HCT116 (cell line): ENCODE data around the gene PLK5. TPM values are rescaled to one million over a fixed set of nuclear protein-coding genes. Genes with fewer than 3 reads are reported as not detected.

Experiments used
- ATAC-seq: fragments of 200-7000 bp; cut with Tn5 transposase; 2 replicates; pipeline ENCODE4 v1.9.1; 2020; ENCODE audit warnings: mild to moderate bottlenecking, moderate library complexity
- BruUV-seq: library from RNA; stranded (reverse); fragments of 400-500 nt; replicated peaks from 2 replicates; lab custom pipeline; 2021; lab: Mats Ljungman, UMichigan
- CTCF ChIA-PET: fragments of 300-600 bp; sonication (Branson Sonifier 250); formaldehyde crosslinking; loops from one replicate; lab custom pipeline; 2021; ENCODE audit warnings: antibody characterized with exemption; lab: Charles Lee
- POLR2A ChIA-PET: fragments of 300-600, 350-600 bp; sonication (Branson Sonifier 250); formaldehyde crosslinking; loops from one replicate; lab custom pipeline; 2021; ENCODE audit warnings: antibody characterized with exemption; lab: Charles Lee
- RAD21 ChIA-PET, 2 experiments: fragments of 300-600 bp; sonication (Branson Sonifier 250); formaldehyde crosslinking; loops; one replicate each; lab custom pipeline; 2023; ENCODE audit warnings: low total read pairs in 2 of 2; ENCODE audit not compliant: uncharacterized antibody in 2 of 2, unreplicated experiment in 2 of 2, low non-redundant PET in 1 of 2; lab: Charles Lee
- DNase-seq: peaks from one replicate; pipeline ENCODE4 v3.0.0-alpha.2; 2010; ENCODE audit warnings: low read depth, low spot score
- H2AFZ ChIP-seq: fragments of 200-600 bp; shearing (Covaris generic), sonication (generic); 2 replicates; pipeline ENCODE4 v1.6.1; 2017; ENCODE audit warnings: low read depth, mixed run types, mixed read lengths, antibody characterized with exemption, low read length; ENCODE audit not compliant: poor library complexity, severe bottlenecking
- H3K27ac ChIP-seq: 2 replicates; pipeline ENCODE4 v1.5.1; 2012; ENCODE audit warnings: low read depth, low read length
- H3K27me3 ChIP-seq: fragments of 200-600 bp; sonication (generic); 2 replicates; pipeline ENCODE4 v1.6.1; 2016; ENCODE audit warnings: mixed run types, low read length, mixed read lengths; ENCODE audit not compliant: insufficient read depth
- H3K36me3 ChIP-seq, 2 experiments: fragments of 200-500 bp in 1 of 2; fragments of 200-600 bp in 1 of 2; sonication (Bioruptor generic) in 1 of 2; sonication (generic) in 1 of 2; 2 replicates each; pipeline versions ENCODE4 v1.5.1 to v1.6.1; 2014 to 2016; ENCODE audit warnings: low read length in 2 of 2, inconsistent platforms in 1 of 2, mixed read lengths in 1 of 2, mixed run types in 1 of 2; ENCODE audit not compliant: insufficient read depth in 2 of 2, control insufficient read depth in 1 of 2
- H3K4me1 ChIP-seq, 2 experiments: fragments of 200-600 bp in 1 of 2; sonication (generic) in 1 of 2; 2 replicates each; pipeline versions ENCODE4 v1.5.1 to v1.6.1; 2012 to 2017; ENCODE audit warnings: low read length in 2 of 2, inconsistent platforms in 1 of 2, mild to moderate bottlenecking in 1 of 2, mixed read lengths in 1 of 2, mixed run types in 1 of 2, moderate library complexity in 1 of 2; ENCODE audit not compliant: insufficient read depth in 2 of 2, control insufficient read depth in 1 of 2
- H3K4me2 ChIP-seq: fragments of 200-600 bp; sonication (generic); 2 replicates; pipeline ENCODE4 v1.6.1; 2017; ENCODE audit warnings: mixed run types, low read length, mixed read lengths
- H3K4me3 ChIP-seq, 2 experiments: fragments of 200-600 bp in 1 of 2; sonication (generic) in 1 of 2; replicated peaks in 1 of 2; 2 replicates each; pipeline ENCODE4 v1.5.1; 2011 to 2016; ENCODE audit warnings: low read length in 2 of 2, control low read depth in 1 of 2, low read depth in 1 of 2, mild to moderate bottlenecking in 1 of 2, mixed read lengths in 1 of 2, mixed run types in 1 of 2
- H3K79me2 ChIP-seq: fragments of 200-600 bp; sonication (generic); 2 replicates; pipeline ENCODE4 v1.6.1; 2017; ENCODE audit warnings: mild to moderate bottlenecking, mixed run types, low read length, moderate library complexity, mixed read lengths; ENCODE audit not compliant: insufficient read depth
- H3K9ac ChIP-seq: fragments of 200-600 bp; sonication (generic); 2 replicates; pipeline ENCODE4 v1.6.1; 2016; ENCODE audit warnings: low read length, mixed read lengths
- H3K9me2 ChIP-seq: fragments of 200-600 bp; sonication (generic), shearing (Covaris generic); 2 replicates; pipeline ENCODE4 v1.6.1; 2017; ENCODE audit warnings: mixed run types, mild to moderate bottlenecking, moderate library complexity; ENCODE audit not compliant: insufficient read depth
- H3K9me3 ChIP-seq, 2 experiments: fragments of 200-500 bp in 1 of 2; fragments of 200-600 bp in 1 of 2; sonication (Bioruptor generic) in 1 of 2; sonication (generic) in 1 of 2; 2 replicates each; pipeline ENCODE4 v1.6.1; 2014 to 2017; ENCODE audit warnings: low read length in 2 of 2, mixed read lengths in 2 of 2, inconsistent platforms in 1 of 2, low read depth in 1 of 2, mild to moderate bottlenecking in 1 of 2, mixed run types in 1 of 2, moderate library complexity in 1 of 2; ENCODE audit not compliant: control insufficient read depth in 1 of 2, insufficient read depth in 1 of 2
- H4K20me1 ChIP-seq: fragments of 200-600 bp; sonication (generic), shearing (Covaris generic); 2 replicates; pipeline ENCODE4 v1.6.1; 2017; ENCODE audit warnings: mixed run types, mild to moderate bottlenecking, moderate library complexity; ENCODE audit not compliant: insufficient read depth
- CBX3 ChIP-seq: IDR thresholded peaks from 2 replicates; pipeline ENCODE4 v1.6.1; 2012; ENCODE audit warnings: low read depth
- EGR1 ChIP-seq: IDR thresholded peaks from 2 replicates; pipeline ENCODE4 v1.6.1; 2012; ENCODE audit warnings: low read depth
- ELF1 ChIP-seq: IDR thresholded peaks from 2 replicates; pipeline ENCODE4 v1.6.1; 2012; ENCODE audit warnings: low read depth, borderline replicate concordance
- JUND ChIP-seq: IDR thresholded peaks from 2 replicates; pipeline ENCODE4 v1.6.1; 2012
- POLR2A ChIP-seq: IDR thresholded peaks from 2 replicates; pipeline ENCODE4 v1.7.0; 2011; ENCODE audit warnings: borderline replicate concordance; ENCODE audit not compliant: insufficient read depth, insufficient read length; ENCODE audit errors: extremely low read depth
- RAD21 ChIP-seq: IDR thresholded peaks from 2 replicates; pipeline ENCODE4 v1.6.1; 2012; ENCODE audit warnings: low read depth, mild to moderate bottlenecking
- SIN3A ChIP-seq: IDR thresholded peaks from 2 replicates; pipeline ENCODE4 v1.6.1; 2012; ENCODE audit warnings: low read depth
- SP1 ChIP-seq: IDR thresholded peaks from 2 replicates; pipeline ENCODE4 v1.6.1; 2012; ENCODE audit warnings: low read depth
- SRF ChIP-seq: IDR thresholded peaks from 2 replicates; pipeline ENCODE4 v1.6.1; 2012; ENCODE audit warnings: low read depth
- YY1 ChIP-seq: IDR thresholded peaks from 2 replicates; pipeline ENCODE4 v1.6.1; 2011; ENCODE audit warnings: low read length, low read depth, moderate library complexity, mild to moderate bottlenecking; ENCODE audit not compliant: insufficient replicate concordance; ENCODE audit errors: extremely low read depth
- ZFX ChIP-seq: fragments of 450-650 bp; IDR thresholded peaks from 2 replicates; pipeline ENCODE4 v1.6.1; 2017
- ZNF274 ChIP-seq: fragments of 200-500 bp; sonication (Bioruptor generic); IDR thresholded peaks from 2 replicates; pipeline ENCODE4 v1.6.1; 2014; ENCODE audit warnings: mild to moderate bottlenecking, low read depth, low read length, inconsistent platforms
- intact Hi-C: fragments of 100-400 bp; cut with micrococcal nuclease; formaldehyde crosslinking; loops from 2 replicates; pipeline ENCODE4 v1.10.0; 2022
- total RNA-seq: library from RNA; stranded (reverse); gene quantifications from one replicate; pipeline ENCODE4 v1.2.1, GENCODE V29; 2021; ENCODE audit not compliant: unreplicated experiment
- TF ChIP-seq, protein P1 (sequence below): IDR thresholded peaks from 2 replicates; pipeline ENCODE4 v1.6.1; 2012
- TF ChIP-seq, protein P2 (sequence below): IDR thresholded peaks from 2 replicates; pipeline ENCODE4 v1.6.1; 2012; ENCODE audit warnings: low read depth
- TF ChIP-seq, protein P3 (sequence below), 3 experiments: fragments of 200-600 bp in 1 of 3; sonication (generic) in 1 of 3; IDR thresholded peaks in 2 of 3; conservative IDR thresholded peaks in 1 of 3; 2 replicates each; pipeline ENCODE4 v1.5.1; 2012 to 2017; ENCODE audit warnings: low read depth in 2 of 3, low read length in 2 of 3, antibody characterized with exemption in 1 of 3, borderline replicate concordance in 1 of 3, control low read depth in 1 of 3, mild to moderate bottlenecking in 1 of 3, mixed read lengths in 1 of 3, mixed run types in 1 of 3, moderate library complexity in 1 of 3; ENCODE audit not compliant: insufficient read depth in 1 of 3

PLK5 gene
- total RNA-seq, 1 experiment from 2014 or later = not detected

DNA sequence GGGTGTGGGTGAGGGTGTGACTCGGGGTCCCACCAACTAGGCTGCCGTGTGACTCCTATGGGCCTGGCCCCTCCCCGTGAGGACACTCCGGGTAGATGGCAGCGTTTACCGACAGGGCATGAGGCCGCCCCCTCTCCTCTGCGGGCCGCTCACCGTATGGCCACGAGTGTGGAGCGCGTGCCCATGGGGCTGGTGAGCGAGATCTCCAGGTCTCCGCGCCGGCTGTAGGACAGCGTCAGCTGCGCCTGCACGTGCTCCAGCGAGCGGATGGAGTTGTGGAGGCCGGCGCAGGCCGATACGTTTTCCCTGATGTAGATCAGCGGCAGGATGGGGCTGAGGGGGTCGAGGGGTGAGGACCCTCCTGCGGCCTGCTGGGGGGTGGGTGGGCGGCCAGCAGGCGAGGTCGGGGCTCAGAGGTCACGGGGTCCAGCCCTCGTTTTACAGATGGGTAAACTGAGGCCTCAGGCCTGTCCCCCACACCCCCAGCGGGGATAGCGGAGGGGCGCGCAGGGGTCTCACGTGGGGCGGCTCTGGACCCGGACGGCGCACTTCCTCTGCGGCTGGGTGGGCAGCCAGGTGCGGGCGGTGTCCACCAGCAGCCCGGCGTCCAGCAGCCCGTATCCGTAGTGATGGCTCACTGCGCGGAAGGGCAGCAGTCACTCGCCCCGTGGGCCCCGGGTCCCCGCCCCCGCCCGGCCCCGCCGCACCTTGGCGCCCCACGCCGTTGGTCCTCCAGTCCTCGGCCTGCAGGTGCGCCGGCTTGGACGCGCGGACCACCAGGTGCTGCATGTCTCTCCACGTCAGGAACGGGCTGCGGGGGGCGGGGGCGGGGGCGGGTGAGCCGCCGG lies 40.5 kb upstream of the PLK5 start:
- no TSS peak for BruUV-seq

More for the DNA sequence above, 40.5 kb upstream of the PLK5 start:
- Histone ChIP-seq H3K27me3 (no peaks in the 10 kb centered on the region), H3K9me2 (no peaks in the 10 kb centered on the region)
- POLR2A ChIA-PET = no interaction called here
- TF ChIP-seq EGR1 (no peak), ELF1 (no peak), SP1 (no peak), JUND (no peak), SIN3A (no peak), ZNF274 (no peak), ZFX (no peak), SRF (no peak), RAD21 (no peak), POLR2A (no peak), CBX3 (no peak), YY1 (no peak)
- TF ChIP-seq, protein P1, sequence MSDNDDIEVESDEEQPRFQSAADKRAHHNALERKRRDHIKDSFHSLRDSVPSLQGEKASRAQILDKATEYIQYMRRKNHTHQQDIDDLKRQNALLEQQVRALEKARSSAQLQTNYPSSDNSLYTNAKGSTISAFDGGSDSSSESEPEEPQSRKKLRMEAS = no peak
- TF ChIP-seq, protein P2, sequence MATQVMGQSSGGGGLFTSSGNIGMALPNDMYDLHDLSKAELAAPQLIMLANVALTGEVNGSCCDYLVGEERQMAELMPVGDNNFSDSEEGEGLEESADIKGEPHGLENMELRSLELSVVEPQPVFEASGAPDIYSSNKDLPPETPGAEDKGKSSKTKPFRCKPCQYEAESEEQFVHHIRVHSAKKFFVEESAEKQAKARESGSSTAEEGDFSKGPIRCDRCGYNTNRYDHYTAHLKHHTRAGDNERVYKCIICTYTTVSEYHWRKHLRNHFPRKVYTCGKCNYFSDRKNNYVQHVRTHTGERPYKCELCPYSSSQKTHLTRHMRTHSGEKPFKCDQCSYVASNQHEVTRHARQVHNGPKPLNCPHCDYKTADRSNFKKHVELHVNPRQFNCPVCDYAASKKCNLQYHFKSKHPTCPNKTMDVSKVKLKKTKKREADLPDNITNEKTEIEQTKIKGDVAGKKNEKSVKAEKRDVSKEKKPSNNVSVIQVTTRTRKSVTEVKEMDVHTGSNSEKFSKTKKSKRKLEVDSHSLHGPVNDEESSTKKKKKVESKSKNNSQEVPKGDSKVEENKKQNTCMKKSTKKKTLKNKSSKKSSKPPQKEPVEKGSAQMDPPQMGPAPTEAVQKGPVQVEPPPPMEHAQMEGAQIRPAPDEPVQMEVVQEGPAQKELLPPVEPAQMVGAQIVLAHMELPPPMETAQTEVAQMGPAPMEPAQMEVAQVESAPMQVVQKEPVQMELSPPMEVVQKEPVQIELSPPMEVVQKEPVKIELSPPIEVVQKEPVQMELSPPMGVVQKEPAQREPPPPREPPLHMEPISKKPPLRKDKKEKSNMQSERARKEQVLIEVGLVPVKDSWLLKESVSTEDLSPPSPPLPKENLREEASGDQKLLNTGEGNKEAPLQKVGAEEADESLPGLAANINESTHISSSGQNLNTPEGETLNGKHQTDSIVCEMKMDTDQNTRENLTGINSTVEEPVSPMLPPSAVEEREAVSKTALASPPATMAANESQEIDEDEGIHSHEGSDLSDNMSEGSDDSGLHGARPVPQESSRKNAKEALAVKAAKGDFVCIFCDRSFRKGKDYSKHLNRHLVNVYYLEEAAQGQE = no peak
- TF ChIP-seq, protein P3, sequence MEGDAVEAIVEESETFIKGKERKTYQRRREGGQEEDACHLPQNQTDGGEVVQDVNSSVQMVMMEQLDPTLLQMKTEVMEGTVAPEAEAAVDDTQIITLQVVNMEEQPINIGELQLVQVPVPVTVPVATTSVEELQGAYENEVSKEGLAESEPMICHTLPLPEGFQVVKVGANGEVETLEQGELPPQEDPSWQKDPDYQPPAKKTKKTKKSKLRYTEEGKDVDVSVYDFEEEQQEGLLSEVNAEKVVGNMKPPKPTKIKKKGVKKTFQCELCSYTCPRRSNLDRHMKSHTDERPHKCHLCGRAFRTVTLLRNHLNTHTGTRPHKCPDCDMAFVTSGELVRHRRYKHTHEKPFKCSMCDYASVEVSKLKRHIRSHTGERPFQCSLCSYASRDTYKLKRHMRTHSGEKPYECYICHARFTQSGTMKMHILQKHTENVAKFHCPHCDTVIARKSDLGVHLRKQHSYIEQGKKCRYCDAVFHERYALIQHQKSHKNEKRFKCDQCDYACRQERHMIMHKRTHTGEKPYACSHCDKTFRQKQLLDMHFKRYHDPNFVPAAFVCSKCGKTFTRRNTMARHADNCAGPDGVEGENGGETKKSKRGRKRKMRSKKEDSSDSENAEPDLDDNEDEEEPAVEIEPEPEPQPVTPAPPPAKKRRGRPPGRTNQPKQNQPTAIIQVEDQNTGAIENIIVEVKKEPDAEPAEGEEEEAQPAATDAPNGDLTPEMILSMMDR (IDR thresholded peaks at IDR 0.05 in 2 of 3, conservative IDR thresholded peaks at IDR 0.05 in 1 of 3; ENCODE audit: borderline replicate concordance in 1 of 3, insufficient read depth in 1 of 3, low read depth in 2 of 3, low read length in 2 of 3) = no peak
- TF ChIP-seq, all 23 proteins: peak for 0
- intact Hi-C loops = no loop called here
- no peak overlapping the region for H3K27ac ChIP-seq
- CTCF ChIA-PET = no interaction called here
- no peaks in the 10 kb centered on the region for H3K36me3 ChIP-seq
- H3K79me2 ChIP-seq = peaks cover 6% of the 10 kb centered on the region
- RAD21 ChIA-PET = no interaction called here
- ATAC-seq (no peak), DNase-seq (no peak)
- no peak overlapping the region for H3K9ac ChIP-seq
- H3K4me3 ChIP-seq = no peak overlapping the region
- H2AFZ ChIP-seq = no peak overlapping the region
- no peak overlapping the region for H3K4me2 ChIP-seq
- no peaks in the 10 kb centered on the region for H3K9me3 ChIP-seq
- no peaks in the 10 kb centered on the region for H4K20me1 ChIP-seq
- H3K4me1 ChIP-seq = peaks cover 0 to 10% of the 10 kb centered on the region in 2 experiments; a peak in 2 of 4 replicates
